Stimulated activated CD8-positive, alpha-beta memory T cell treated with anti-CD3 and anti-CD28 coated beads, Interleukin-7, amount 100 ng/mL, for 24 hours (primary cell): Measurements from ENCODE around the gene STK38L.

Experiments used
- DNase-seq: peaks from one replicate; pipeline ENCODE4 v3.0.0-alpha.2; 2020; ENCODE audit warnings: low read depth

STK38L gene

DNA sequence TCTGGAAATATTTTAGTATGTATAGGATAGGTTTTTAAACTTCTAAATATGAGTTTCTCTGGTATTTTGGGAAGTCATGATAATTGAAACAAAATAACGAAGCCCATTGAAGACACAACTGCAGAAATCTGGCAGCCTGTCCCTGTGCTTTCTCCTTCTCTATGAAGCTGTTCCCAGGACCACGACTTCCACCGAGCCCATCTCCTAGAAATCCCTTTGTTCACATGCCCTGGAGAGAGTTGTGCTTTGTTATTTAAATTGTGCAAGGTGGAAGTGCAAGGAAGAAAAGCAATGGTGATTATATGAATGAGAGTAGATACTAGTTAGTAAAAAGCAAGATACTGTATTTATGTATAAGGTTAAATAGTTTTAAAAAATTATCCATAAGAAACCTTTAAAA, 32.2 kb downstream of the STK38L start:
- DNase-seq = no peak

DNA sequence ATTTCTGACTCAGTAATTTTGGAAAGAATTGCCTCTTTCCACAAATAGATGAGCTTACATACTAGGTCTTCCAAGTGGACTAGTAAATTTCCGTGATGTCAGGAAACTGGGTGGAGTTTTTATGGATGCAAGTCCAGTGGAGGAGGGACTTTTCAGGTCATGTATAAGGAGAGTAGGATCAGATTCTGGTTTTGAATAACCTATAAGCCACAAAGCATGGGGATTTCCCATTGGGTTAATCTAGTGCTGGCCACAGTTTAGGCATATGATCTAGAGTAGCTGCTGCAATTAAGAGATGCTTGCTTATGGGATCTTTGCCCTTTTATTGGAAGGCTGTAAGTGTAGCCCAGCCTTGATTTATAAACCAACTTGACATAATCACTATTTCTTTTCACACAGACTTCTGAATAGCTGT, 33.8 kb downstream of the STK38L start:
- no peak for DNase-seq

DNA sequence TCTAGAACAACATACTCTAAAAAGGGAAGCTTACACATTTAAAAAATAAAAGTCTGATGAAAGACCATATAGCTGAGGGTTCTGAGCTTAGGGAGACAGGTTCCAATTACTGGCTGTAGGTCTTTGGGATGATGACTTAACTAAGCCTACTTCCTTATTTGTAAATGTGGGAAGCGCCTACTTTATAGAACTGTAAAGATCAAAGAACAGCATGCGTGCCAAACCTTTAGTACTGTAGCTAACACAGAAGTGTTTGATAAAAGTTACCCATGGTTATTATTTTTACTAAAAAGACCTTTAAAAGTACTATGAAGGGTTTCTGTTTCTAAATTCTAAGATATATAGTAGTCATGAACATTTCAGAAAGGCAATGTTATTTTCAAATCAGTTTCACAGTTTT, 35.7 kb downstream of the STK38L start:
- DNase-seq = no peak

GRCh38 chr12:27280412-27280811, 36.3 kb downstream of the STK38L start:
- no peak for DNase-seq

DNA sequence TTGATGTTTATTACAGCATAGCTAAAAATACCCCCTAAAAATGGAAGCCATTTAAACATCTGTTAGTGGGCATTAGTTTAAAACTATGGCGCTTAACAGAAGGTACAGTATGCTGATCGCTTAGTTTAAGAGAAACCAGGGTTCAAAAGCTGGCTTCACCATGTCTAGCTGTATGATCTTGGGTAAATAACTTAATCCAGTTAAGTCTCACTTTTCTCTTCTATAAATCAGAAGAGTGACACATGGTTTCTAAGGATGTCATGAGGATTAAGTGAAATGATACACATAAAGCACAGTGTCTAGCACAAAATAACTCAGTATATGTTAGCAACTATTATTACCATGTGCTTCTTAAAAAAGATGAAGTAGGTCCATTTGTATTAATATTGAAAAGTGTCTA, 38.7 kb downstream of the STK38L start:
- DNase-seq = no peak

- DNase-seq = no peak
Measured at GRCh38 chr12:27284021-27284420, 39.9 kb downstream of the STK38L start.

DNA sequence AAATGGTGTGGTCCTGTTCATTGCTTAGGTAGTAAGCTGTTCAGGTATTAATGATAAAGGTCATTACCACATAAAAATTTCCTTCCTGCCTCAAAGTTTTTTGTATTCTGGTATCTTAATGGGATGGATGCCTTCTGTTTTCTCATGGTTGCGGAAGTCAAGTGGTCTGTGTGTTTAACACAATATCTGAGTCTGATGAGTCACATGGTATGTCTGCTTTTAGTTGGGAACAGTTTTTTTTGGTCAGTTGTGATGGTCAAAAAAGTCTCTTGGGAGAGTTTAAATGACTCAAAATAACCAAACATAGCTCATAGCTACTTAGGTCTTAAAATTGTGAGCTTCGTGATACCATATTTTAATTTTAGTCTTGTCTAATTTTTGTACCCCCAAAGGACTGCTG, 40.7 kb downstream of the STK38L start:
- DNase-seq = no peak

DNA sequence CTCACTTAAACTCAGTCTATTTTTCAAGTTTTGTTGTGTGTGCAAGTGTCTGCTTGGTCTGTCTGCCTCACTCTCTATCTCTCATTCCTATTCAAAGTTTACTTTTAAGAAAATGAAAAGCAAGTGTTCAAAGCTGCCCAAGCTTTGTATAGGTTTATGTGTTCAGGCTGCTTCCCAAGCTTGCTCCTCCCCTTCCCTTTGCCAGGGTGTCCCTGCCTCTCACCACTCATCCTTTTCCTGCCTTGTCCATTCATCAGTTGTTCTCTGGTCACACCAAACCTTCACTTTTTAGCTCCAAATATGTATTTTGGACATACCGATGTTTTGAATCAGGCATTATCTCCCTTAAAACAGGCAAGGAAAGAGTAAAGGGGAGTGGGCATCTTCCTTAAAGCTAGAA, 41.3 kb downstream of the STK38L start:
- DNase-seq = no peak

DNA sequence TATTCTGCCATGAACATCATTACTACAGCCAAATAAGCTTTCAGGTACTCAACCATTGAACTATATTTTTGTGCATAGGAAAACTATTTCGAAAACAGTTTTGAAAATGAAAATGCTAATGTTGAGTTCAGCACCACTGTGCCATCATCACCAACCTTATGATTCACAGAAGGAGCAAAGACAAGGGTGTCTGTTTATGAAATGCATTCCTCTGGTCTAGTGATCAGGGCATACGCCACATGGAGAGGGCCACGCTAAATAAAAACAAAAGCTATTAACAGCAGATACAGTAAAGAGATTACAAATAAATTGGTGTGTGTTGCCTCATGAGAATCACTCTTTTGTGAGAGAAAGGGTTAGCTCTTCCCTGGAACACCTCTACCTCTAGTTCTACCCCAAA, 45.3 kb downstream of the STK38L start:
- no peak for DNase-seq

- DNase-seq = no peak
Measured at GRCh38 chr12:27290501-27291168, 46.5 kb downstream of the STK38L start.

- no peak for DNase-seq
Measured at GRCh38 chr12:27291862-27292261, 47.8 kb downstream of the STK38L start.

DNA sequence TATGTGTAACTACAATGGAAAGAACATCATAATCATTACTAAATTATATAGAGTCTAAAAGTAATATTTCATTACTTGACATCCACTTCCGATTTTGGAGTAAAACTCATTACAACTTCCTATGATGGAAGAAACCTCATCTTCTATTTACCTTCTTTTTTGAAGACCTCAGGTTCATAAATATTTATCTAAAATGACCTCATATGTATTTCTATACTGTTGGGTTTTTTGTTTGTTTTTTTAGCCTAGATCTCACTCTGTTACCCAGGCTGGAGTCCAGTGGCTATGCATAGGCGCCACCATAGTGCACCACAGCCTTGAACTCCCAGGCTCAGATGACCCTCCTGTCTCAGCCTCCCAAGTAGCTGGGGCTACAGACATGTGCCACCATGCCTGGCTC, 48.6 kb downstream of the STK38L start:
- no peak for DNase-seq

GRCh38 chr12:27293463-27293862, 49.4 kb downstream of the STK38L start:
- no peak for DNase-seq

- DNase-seq = no peak
Measured at GRCh38 chr12:27296674-27297073, 52.6 kb downstream of the STK38L start.

DNA sequence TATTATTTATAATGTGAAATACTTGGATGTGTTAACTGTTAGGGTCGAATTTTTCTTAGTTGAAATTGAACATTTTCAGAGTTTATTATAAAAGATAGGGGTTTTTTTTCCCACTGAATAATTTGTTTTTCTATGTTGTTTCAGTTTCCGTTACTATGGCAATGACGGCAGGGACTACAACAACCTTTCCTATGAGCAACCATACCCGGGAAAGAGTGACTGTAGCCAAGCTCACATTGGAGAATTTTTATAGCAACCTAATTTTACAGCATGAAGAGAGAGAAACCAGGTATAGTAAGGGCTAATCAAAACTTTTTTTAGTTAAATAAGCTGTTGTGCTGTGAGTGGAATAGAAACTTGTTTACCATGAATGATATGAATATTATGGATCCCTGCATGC, 53.5 kb downstream of the STK38L start:
- DNase-seq = no peak

GRCh38 chr12:27299102-27299501, 55.0 kb downstream of the STK38L start:
- DNase-seq = no peak

DNA sequence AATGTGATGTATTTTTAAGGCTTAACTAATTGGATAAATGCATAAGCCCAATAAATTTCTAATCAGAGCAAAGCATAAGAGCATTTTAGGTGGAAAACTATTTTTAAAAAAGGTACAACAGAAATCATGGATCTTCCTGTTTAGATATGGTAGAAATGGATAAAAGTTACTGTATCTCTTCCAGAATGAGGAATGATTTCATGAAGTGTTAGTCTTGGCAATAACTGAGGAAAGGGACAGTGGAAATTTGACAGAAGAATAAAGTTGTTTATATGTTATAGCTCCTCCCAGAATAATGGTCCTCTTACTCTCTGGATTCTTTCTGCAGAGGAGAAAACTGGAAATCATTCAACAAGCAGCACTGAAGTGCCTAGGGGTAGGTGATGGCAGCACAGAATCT, 56.1 kb downstream of the STK38L start:
- DNase-seq = no peak

GRCh38 chr12:27303139-27304111, 59.3 kb downstream of the STK38L start:
- no peak for DNase-seq

DNA sequence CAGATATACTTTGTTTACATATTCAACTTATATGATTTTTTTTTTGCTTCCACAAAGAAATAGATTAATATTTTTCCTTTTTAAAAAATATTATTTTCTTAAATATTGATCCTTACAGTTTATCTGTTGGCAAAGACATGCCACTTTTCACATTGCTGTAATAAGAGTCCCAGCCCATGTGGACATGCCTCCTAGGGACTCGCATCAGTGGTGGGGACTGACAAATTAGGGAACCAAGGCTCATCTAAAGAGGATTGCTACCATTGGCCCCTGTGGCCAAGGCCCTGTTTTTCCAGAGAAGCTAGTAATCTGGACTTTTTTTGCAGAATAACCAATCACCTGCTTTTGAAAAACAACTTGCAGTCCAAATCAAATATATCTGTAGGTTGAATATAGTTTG, 60.8 kb downstream of the STK38L start:
- DNase-seq = no peak

DNA sequence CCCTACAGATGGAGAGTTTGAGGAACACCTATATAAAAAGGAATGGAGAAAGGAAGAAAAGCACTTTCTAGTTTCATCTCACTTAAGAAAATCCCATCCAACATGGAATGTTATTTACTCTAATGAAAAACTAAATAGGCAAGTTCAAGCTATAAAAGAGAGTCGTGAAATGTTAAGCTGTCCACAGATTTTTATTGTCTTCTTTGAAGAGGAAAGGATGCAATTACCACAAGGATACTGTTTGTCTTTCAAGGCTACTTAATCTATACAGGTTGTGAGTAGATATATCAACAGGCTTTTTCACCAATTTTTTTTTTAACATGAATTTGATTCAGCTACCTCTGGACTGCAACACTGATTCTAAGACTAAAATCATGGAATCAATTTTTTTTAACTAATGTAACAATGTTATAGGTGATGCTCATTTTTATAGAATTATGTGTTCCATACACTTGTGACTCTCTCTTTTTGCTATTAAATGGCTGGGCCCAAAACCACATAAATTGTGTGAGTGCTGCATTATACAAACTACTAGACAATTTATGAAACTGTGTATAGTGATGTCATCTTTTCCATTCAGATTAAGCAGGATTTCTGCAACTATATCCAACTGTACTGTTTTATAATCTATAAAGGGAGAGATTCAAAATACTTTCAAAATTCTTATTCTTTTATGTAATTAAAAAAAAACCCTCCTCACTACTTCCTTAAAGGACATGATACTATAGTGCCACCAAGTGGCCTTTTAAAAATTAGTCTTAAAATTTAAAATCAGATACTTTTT, 61.8 kb downstream of the STK38L start:
- DNase-seq = no peak

DNA sequence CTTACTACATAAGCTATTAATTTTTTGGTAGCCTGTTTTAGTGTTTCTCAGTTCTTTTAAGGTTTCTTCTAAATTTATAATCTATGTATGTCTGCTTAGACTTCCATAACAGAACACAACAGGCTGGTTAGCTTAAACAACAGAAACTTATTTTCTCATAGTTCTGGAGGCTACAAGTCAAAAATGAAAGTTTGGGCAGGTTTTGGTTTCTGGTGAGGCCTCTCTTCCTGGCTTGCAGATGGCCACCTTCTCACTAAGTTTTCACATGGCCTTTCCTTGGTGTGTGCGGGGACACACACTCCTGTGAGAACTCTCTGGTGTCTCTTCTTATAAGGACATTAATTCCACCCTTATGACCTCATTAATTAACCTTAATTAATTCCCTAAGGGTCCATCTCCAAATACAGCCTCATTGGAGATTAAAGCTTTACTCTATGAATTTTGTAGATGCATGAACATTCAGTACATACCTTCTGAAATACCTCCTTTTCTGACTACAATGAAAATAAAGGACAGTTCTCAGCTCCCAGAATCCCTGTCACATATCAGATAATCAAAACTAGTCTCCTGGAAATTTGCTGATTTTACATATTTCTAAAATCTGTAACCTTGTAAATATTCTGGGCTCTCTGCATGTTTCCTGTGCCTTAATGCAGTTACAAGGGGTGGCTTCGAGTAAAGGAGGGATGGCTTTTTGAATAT, 65.4 kb downstream of the STK38L start:
- no peak for DNase-seq

DNA sequence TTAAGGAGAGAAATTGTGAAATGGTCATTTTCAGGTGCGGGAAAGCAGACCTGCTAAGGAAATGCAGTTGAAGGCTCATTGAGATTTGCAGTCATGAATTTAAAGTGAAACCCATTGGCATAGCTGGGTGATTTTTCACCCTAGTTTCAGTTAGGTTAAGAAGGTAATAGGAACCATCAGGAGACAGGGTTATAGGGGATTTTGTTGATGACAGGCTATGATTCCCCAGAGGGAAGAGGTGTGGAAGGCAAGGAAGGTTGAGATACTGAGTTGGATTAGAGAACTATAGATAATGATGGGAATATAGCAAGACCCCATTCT, 65.9 kb downstream of the STK38L start:
- DNase-seq = no peak
